ENCODE results near the gene FAT1.

FAT1 gene

GRCh38 chr4:186627226-186627865 is 96.3 kb downstream of the FAT1 start:
- TF ChIP-seq, protein P1, sequence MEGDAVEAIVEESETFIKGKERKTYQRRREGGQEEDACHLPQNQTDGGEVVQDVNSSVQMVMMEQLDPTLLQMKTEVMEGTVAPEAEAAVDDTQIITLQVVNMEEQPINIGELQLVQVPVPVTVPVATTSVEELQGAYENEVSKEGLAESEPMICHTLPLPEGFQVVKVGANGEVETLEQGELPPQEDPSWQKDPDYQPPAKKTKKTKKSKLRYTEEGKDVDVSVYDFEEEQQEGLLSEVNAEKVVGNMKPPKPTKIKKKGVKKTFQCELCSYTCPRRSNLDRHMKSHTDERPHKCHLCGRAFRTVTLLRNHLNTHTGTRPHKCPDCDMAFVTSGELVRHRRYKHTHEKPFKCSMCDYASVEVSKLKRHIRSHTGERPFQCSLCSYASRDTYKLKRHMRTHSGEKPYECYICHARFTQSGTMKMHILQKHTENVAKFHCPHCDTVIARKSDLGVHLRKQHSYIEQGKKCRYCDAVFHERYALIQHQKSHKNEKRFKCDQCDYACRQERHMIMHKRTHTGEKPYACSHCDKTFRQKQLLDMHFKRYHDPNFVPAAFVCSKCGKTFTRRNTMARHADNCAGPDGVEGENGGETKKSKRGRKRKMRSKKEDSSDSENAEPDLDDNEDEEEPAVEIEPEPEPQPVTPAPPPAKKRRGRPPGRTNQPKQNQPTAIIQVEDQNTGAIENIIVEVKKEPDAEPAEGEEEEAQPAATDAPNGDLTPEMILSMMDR (IDR thresholded peaks at IDR 0.05; ENCODE audit: poor library complexity, severe bottlenecking) = no peak
- peak overlapping the region; percentile 50 for H3K27ac ChIP-seq (ENCODE audit: poor library complexity, severe bottlenecking)
- H3K4me1 ChIP-seq (ENCODE audit: insufficient read depth, poor library complexity, severe bottlenecking) = peaks cover 25% of the 10 kb centered on the region
- DNase-seq (ENCODE audit: low spot score) (no peak), ATAC-seq (ENCODE audit: low read depth) (peak; percentile 75)
- no peak overlapping the region for H3K4me3 ChIP-seq (ENCODE audit: severe bottlenecking)
- H3K9me3 ChIP-seq (ENCODE audit: severe bottlenecking) = no peaks in the 10 kb centered on the region
- no peaks in the 10 kb centered on the region for H3K27me3 ChIP-seq (ENCODE audit: insufficient read depth, poor library complexity, severe bottlenecking)
- H3K36me3 ChIP-seq (ENCODE audit: low read depth) = peaks cover 80% of the 10 kb centered on the region

DNA sequence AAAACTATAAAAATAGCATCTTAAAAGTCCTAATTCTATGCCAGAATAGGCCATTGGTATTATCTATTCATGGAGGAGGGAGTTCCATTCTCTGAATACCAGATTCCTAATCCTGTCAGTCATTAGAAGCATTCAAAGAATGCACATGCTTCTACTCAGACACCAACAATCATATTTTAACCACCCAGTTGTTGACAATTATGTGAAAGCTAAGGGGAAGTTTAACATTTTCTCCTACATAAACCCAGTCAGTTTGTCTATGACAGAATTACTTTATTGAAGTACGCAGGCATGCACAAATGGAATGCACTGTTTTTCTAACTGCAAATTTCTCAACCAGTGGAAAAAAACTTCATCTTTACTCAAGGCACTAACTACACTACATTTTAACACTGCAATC is 98.7 kb downstream of the FAT1 start:
- no peak for DNase-seq (ENCODE audit: low spot score)
- no peaks in the 10 kb centered on the region for H3K27me3 ChIP-seq (ENCODE audit: insufficient read depth, poor library complexity, severe bottlenecking)
- peaks cover 28% of the 10 kb centered on the region for H3K4me1 ChIP-seq (ENCODE audit: insufficient read depth, poor library complexity, severe bottlenecking)
- H3K36me3 ChIP-seq (ENCODE audit: low read depth) = peaks cover 83% of the 10 kb centered on the region
- H3K27ac ChIP-seq (ENCODE audit: poor library complexity, severe bottlenecking) = peak overlapping the region; percentile 94
- TF ChIP-seq, protein P1 (IDR thresholded peaks at IDR 0.05; ENCODE audit: poor library complexity, severe bottlenecking) = no peak
- H3K9me3 ChIP-seq (ENCODE audit: severe bottlenecking) = no peaks in the 10 kb centered on the region
- ATAC-seq (ENCODE audit: low read depth) = no peak
- H3K4me3 ChIP-seq (ENCODE audit: severe bottlenecking) = no peak overlapping the region

GRCh38 chr4:186623546-186623945 is 100.1 kb downstream of the FAT1 start:
- Histone ChIP-seq H3K4me1 (ENCODE audit: insufficient read depth, poor library complexity, severe bottlenecking) (peaks cover 28% of the 10 kb centered on the region), H3K9me3 (ENCODE audit: severe bottlenecking) (no peaks in the 10 kb centered on the region), H3K4me3 (ENCODE audit: severe bottlenecking) (no peak overlapping the region), H3K27ac (ENCODE audit: poor library complexity, severe bottlenecking) (peak overlapping the region; percentile 94), H3K27me3 (ENCODE audit: insufficient read depth, poor library complexity, severe bottlenecking) (no peaks in the 10 kb centered on the region), H3K36me3 (ENCODE audit: low read depth) (peaks cover 81% of the 10 kb centered on the region)
- TF ChIP-seq, protein P1 (IDR thresholded peaks at IDR 0.05; ENCODE audit: poor library complexity, severe bottlenecking) = no peak
- no peak; the same call in 2 of the 3 replicates for ATAC-seq (ENCODE audit: low read depth)
- no peak for DNase-seq (ENCODE audit: low spot score)

DNA sequence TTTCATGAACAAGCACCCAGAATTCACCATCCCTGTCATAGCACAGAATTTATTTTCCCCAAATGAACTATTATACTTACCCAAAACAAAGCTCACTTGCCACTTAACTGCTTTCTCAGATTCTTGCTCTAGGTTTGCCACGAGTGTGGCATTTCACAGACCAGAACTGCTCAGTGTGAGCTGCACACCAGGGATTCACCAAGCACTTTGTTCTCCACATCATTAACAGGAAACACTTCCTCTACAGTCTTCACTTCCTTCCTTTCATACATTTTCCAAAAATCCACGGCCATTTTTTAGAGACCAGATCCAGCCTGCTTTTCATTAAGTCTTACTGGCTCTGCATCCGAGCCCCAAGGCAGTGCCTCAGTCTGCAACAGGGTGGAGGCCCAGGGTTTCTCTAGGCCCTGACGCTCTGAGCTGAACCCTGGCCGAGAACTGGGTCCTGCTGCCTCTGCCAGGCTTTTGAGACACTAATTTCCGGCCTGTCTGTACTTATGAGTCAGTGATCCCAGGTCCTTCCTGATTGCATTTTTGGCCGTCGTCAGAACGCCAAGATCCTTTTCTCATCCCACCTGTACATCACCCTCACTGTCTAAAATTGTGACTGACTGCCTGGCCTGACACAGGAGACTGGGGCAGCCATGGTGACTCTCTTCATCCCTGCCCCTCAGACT is 100.7 kb downstream of the FAT1 start:
- H3K36me3 ChIP-seq (ENCODE audit: low read depth) = peaks cover 81% of the 10 kb centered on the region
- H3K27me3 ChIP-seq (ENCODE audit: insufficient read depth, poor library complexity, severe bottlenecking) = no peaks in the 10 kb centered on the region
- peak; percentile 66 for ATAC-seq (ENCODE audit: low read depth)
- peak overlapping the region; percentile 94 for H3K27ac ChIP-seq (ENCODE audit: poor library complexity, severe bottlenecking)
- no peak overlapping the region for H3K4me3 ChIP-seq (ENCODE audit: severe bottlenecking)
- TF ChIP-seq, protein P1 (IDR thresholded peaks at IDR 0.05; ENCODE audit: poor library complexity, severe bottlenecking) = no peak
- H3K4me1 ChIP-seq (ENCODE audit: insufficient read depth, poor library complexity, severe bottlenecking) = peaks cover 28% of the 10 kb centered on the region
- DNase-seq (ENCODE audit: low spot score) = no peak
- no peaks in the 10 kb centered on the region for H3K9me3 ChIP-seq (ENCODE audit: severe bottlenecking)
